NCI-H1105 (cell line): ENCODE measurements around the gene PTPRD.
"Not testable (repeated sequence)": the region's sequence is repeated elsewhere in the genome, so short reads cannot be mapped to it uniquely, and the experiment has no call there.

Source experiments
- DNase-seq: peaks from one replicate; lab custom pipeline; 2025; lab: John Stamatoyannopoulos, UW

Gene PTPRD

GRCh38 chr9:9498128-9498527 is 1114.7 kb downstream of the PTPRD start:
- DNase-seq, result no peak

DNA sequence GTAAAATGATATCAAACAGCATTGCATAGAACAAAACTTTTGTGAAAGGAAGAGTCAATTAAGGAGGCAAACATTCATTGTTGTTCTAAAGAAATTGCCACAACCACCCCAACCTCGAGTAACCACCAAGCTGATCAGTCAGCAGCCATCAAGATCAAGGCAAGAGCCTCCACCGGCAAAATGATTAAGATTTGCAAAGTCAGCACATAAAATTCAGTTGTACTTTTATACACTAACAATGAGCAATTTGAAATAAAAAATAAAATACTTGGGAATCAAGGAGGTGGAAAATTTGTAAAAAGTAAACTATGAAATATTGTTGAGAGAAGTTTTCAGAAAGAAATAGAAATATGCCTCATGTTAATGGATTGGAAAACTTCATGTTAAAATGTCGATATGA is 1118.5 kb downstream of the PTPRD start:
- DNase-seq, result no peak

- no peak for DNase-seq
Measured at GRCh38 chr9:9492506-9492905, 1120.3 kb downstream of the PTPRD start.

GRCh38 chr9:9489183-9489582 is 1123.6 kb downstream of the PTPRD start:
- DNase-seq, result no peak

DNA sequence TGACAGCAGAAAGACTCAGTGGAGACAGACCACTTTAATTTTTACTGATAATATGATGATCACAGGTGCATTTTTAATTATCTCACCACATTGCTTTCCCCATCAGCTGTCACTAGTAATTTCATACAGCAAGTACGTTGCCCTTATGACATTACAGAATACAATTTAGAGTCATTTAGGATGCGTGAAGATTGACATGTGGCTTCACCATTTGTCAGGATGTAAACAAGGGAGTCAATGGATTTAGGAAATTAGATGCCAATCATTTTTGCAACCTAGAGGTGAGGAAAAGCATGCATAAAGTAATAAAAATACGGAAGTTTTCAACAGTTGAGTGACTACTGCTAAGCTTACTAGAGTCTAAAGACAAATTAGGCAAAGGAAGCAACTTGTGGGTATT is 1129.6 kb downstream of the PTPRD start:
- no peak for DNase-seq

DNA sequence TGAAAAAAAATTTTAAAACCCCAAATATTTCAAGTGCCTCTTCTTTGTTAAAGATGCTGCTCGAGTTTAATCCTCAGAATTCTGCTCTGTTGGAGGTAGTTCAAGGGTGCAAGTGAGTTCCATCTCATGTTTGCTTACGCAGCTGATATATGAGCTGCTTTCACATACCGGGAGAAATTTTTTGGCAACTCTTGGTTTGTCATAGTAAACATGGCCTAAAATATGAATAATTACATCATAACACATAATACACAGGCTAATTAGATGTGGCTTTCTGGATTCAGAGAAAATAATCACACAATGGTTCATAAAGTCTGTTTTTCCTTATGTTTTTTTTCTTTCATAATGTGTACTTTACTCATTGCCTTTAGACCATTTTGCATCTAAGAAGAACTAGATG is 1134.1 kb downstream of the PTPRD start:
- no peak for DNase-seq

GRCh38 chr9:9469271-9469670 is 1143.5 kb downstream of the PTPRD start:
- DNase-seq, result no peak

GRCh38 chr9:9441874-9442273 is 1170.9 kb downstream of the PTPRD start:
- not testable (repeated sequence) for DNase-seq

DNA sequence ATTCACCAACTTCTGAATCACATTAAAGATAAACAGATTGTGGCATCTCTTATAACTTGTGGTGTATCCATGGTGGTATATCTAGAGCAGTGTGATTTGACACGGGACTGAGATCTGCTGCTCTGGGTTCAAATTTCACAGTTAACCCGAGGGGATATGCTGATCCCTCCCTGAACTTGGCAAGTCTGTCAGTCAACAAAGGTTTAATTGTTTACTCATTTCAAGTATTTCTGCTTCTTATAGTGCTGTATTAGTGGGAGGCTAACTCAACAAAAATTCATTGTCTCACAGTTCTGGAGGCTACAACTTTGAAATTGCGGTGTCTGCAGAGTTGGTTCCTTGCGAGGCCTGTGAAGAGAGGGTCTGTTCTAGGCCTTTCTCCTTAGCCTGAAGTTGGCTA is 1175.2 kb downstream of the PTPRD start:
- DNase-seq, result no peak

DNA sequence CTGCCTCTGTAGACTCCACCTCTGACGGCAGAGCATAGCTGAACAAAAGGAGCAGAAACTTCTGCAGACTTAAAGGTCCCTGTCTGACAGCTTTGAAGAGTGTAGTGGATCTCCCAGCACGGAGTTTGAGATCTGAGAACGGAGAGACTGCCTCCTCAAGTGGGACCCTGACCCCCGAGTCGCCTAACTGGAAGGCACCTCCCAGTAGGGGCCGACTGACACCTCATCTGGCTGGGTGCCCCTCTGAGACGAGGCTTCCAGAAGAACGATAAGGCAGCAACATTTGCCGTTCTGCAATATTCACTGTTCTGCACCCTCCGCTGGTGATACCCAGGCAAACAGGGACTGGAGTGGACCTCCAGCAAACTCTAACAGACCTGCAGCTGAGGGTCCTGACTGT is 1186.3 kb downstream of the PTPRD start:
- not testable (repeated sequence) for DNase-seq

- DNase-seq, result no peak
Measured at GRCh38 chr9:9412241-9412640, 1200.6 kb downstream of the PTPRD start.

- no peak for DNase-seq
Measured at GRCh38 chr9:9410736-9411135, 1202.1 kb downstream of the PTPRD start.

DNA sequence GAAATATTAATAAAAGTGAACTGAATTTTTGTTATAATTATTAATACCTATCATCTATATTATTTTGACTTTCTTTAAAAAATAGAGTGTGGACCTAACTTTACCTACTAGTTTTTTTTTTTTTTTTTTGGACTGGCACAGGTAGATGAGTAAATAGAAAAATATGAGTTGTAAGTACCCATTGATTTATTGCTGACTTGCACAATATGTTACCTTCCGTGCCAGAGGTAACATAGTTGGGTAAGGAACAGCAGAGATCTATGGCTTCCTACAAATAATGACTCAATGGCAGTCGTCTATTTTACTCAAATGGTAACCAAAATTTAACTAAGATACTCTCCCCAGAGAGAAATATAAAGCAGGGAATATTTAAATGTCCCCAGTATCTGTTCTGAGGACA is 1212.8 kb downstream of the PTPRD start:
- no peak for DNase-seq

DNA sequence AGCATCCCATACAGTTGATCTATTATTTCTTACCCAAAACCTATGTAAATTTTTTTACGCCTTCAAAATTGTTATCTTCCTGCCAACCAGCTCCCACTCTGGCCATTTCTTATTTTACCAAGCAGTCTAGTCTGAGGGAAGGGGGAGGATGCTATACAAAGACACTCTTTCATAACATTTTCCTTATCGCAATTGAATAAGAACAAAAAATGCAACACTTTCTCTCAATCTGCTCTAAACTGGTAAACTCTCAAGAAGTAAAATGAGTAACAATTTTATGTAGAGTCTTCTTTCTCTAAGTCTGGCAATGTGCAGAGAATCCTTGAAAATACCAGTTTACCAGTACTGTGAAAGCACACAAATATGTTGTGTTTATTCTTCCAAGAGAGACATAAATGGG is 1216.3 kb downstream of the PTPRD start:
- DNase-seq, result no peak

- DNase-seq, result no peak
Measured at GRCh38 chr9:9395539-9395938, 1217.3 kb downstream of the PTPRD start.

DNA sequence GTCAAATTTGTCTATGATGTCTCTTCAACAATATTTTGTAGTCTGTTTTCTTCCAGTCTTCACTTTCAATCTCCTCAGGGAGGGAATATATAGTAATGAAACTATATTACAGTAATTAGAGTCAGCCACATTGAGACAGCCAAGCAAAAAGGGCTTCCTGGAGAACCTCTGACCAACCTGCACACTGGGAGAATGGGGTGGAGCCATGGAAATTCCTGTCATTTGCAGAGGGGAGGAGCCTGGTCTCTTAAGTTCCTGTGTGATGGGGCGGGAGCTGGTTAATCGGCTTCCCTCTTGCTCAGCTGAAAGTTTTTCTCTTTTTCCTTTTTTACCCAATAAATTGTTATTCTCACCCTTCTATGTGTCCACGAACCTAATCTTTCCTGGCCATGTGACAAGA is 1220.0 kb downstream of the PTPRD start:
- no peak for DNase-seq

GRCh38 chr9:9389904-9390303 is 1222.9 kb downstream of the PTPRD start:
- DNase-seq, result no peak

DNA sequence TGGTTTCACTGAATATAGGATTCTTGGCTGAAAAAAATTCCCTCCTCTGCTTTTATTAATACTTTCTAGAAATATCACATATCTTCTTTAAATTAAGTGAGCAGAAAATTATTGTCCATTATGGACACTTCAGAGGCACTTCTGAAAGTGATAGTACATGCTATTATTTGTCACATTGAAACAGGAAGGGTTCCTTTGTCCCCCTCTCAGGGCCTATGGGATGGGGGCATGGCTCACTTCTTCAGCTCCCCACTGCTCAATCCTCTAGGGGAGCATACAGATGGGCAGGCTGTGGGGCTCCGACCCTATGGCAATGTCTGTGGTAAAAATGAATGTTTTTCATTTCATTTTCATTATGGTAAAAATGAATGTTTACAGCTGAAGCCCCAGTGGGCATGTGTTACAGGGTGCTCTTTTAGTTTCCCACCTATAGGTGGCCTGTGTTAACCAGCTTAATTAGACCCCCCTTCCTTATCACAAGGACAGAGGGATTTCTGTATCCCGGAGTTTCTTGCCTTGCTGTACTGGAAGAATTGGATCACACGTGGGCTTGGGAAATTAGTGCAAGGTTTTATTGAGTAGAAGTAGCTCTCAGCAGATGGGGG is 1225.2 kb downstream of the PTPRD start:
- DNase-seq, result no peak

GRCh38 chr9:9362332-9362731 is 1250.5 kb downstream of the PTPRD start:
- DNase-seq, result no peak

- no peak for DNase-seq
Measured at GRCh38 chr9:9352877-9353481, 1259.8 kb downstream of the PTPRD start.

GRCh38 chr9:9341203-9341602 is 1271.6 kb downstream of the PTPRD start:
- peak; percentile 20 for DNase-seq

DNA sequence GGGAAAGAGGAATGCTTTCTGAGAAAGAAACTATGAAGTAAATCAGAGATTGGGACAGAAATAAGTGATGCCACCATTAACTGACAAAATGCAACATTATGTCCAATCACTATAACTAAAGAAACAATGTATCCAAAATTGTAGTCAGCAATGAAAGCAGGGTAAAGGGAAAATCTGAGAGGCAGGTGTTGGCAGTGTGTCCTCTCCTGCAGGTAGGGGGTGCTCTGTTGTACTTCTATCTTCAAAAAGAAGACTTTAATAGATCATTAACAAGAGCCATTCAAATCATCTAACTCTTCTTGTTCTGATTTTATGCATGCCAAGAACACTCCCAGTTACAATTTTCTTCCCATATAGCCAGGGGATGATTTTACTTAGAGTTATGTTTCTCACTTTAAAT is 1275.7 kb downstream of the PTPRD start:
- no peak for DNase-seq

- no peak for DNase-seq
Measured at GRCh38 chr9:9326749-9327148, 1286.1 kb downstream of the PTPRD start.

- DNase-seq, result no peak
Measured at GRCh38 chr9:9319007-9319406, 1293.8 kb downstream of the PTPRD start.
